ENCODE results near the gene KRR1.

KRR1 gene

GRCh38 chr12:75511116-75512048 lies at the start of gene KRR1:
Gene KRR1, minus strand, starts transcription at chr12:75511609. Its CDS starts 12 bp downstream, at chr12:75511597.
- intact Hi-C loops (cut with micrococcal nuclease): loop anchor here (1.0 to 10.0 kb wide), 6 partner anchors 31 to 1253 kb away; partner anchors contain the start of genes BBS10, GLIPR1, GLIPR1L2 and NAP1L1
- H3K27me3 Mint-ChIP-seq: peaks cover 1% of the 10 kb centered on the region

GRCh38 chr12:75560167-75560566 lies 48.8 kb upstream of the KRR1 start:
- H3K4me1 Mint-ChIP-seq (ENCODE audit: low read depth): no peaks in the 10 kb centered on the region
- H3K27ac Mint-ChIP-seq: no peak overlapping the region
- no peaks in the 10 kb centered on the region for H3K9me3 Mint-ChIP-seq
- H3K27me3 Mint-ChIP-seq: peaks cover 5% of the 10 kb centered on the region
- intact Hi-C loops (cut with micrococcal nuclease): no loop called here
- no peaks in the 10 kb centered on the region for H3K36me3 Mint-ChIP-seq (ENCODE audit: low read depth)
- H3K4me3 Mint-ChIP-seq: no peak overlapping the region

More at GRCh38 chr12:75511116-75512048, at the start of gene KRR1:
- Mint-ChIP-seq H3K4me3 (peak within 1 kb of the TSS; percentile 94), H3K9me3 (no peaks in the 10 kb centered on the region), H3K4me1 (ENCODE audit: low read depth) (peaks cover 15% of the 10 kb centered on the region), H3K36me3 (ENCODE audit: low read depth) (peaks cover 26% of the 10 kb centered on the region), H3K27ac (peak within 1 kb of the TSS; percentile 96)

GRCh38 chr12:75558287-75558686 lies 46.9 kb upstream of the KRR1 start:
- Mint-ChIP-seq H3K27ac (no peak overlapping the region), H3K27me3 (peaks cover 5% of the 10 kb centered on the region), H3K36me3 (ENCODE audit: low read depth) (no peaks in the 10 kb centered on the region), H3K4me1 (ENCODE audit: low read depth) (no peaks in the 10 kb centered on the region), H3K9me3 (no peaks in the 10 kb centered on the region), H3K4me3 (no peak overlapping the region)
- intact Hi-C loops (cut with micrococcal nuclease): no loop called here

- intact Hi-C loops (cut with micrococcal nuclease): no loop called here
- Mint-ChIP-seq H3K27ac (no peak overlapping the region), H3K4me3 (no peak overlapping the region), H3K9me3 (no peaks in the 10 kb centered on the region), H3K4me1 (ENCODE audit: low read depth) (no peaks in the 10 kb centered on the region), H3K36me3 (ENCODE audit: low read depth) (no peaks in the 10 kb centered on the region), H3K27me3 (peaks cover 1% of the 10 kb centered on the region)
Observed at GRCh38 chr12:75556311-75556899, 45.0 kb upstream of the KRR1 start.

GRCh38 chr12:75554556-75554880 lies 43.1 kb upstream of the KRR1 start:
- Mint-ChIP-seq H3K36me3 (ENCODE audit: low read depth) (no peaks in the 10 kb centered on the region), H3K9me3 (no peaks in the 10 kb centered on the region), H3K27me3 (peaks cover 4% of the 10 kb centered on the region), H3K27ac (no peak overlapping the region), H3K4me1 (ENCODE audit: low read depth) (no peaks in the 10 kb centered on the region), H3K4me3 (no peak overlapping the region)
- intact Hi-C loops (cut with micrococcal nuclease): no loop called here

- Mint-ChIP-seq H3K27ac (no peak overlapping the region), H3K9me3 (no peaks in the 10 kb centered on the region), H3K4me1 (ENCODE audit: low read depth) (no peaks in the 10 kb centered on the region), H3K27me3 (peaks cover 4% of the 10 kb centered on the region), H3K4me3 (no peak overlapping the region), H3K36me3 (ENCODE audit: low read depth) (no peaks in the 10 kb centered on the region)
- intact Hi-C loops (cut with micrococcal nuclease): no loop called here
Observed at GRCh38 chr12:75553836-75554555, 42.6 kb upstream of the KRR1 start.

GRCh38 chr12:75553398-75553797 lies 42.0 kb upstream of the KRR1 start:
- no peaks in the 10 kb centered on the region for H3K4me1 Mint-ChIP-seq (ENCODE audit: low read depth)
- intact Hi-C loops (cut with micrococcal nuclease): no loop called here
- H3K9me3 Mint-ChIP-seq: no peaks in the 10 kb centered on the region
- H3K36me3 Mint-ChIP-seq (ENCODE audit: low read depth): no peaks in the 10 kb centered on the region
- no peak overlapping the region for H3K4me3 Mint-ChIP-seq
- H3K27me3 Mint-ChIP-seq: peaks cover 7% of the 10 kb centered on the region
- no peak overlapping the region for H3K27ac Mint-ChIP-seq

GRCh38 chr12:75551477-75551876 lies 40.1 kb upstream of the KRR1 start:
- Mint-ChIP-seq H3K27ac (no peak overlapping the region), H3K36me3 (ENCODE audit: low read depth) (no peaks in the 10 kb centered on the region), H3K27me3 (peaks cover 8% of the 10 kb centered on the region), H3K4me1 (ENCODE audit: low read depth) (no peaks in the 10 kb centered on the region), H3K4me3 (no peak overlapping the region), H3K9me3 (no peaks in the 10 kb centered on the region)
- intact Hi-C loops (cut with micrococcal nuclease): no loop called here

GRCh38 chr12:75550401-75551240 lies 39.2 kb upstream of the KRR1 start:
- H3K27ac Mint-ChIP-seq: no peak overlapping the region
- peaks cover 8% of the 10 kb centered on the region for H3K27me3 Mint-ChIP-seq
- H3K9me3 Mint-ChIP-seq: no peaks in the 10 kb centered on the region
- H3K4me3 Mint-ChIP-seq: no peak overlapping the region
- no peaks in the 10 kb centered on the region for H3K4me1 Mint-ChIP-seq (ENCODE audit: low read depth)
- intact Hi-C loops (cut with micrococcal nuclease): no loop called here
- no peaks in the 10 kb centered on the region for H3K36me3 Mint-ChIP-seq (ENCODE audit: low read depth)

GRCh38 chr12:75549989-75550388 lies 38.6 kb upstream of the KRR1 start:
- H3K4me3 Mint-ChIP-seq: no peak overlapping the region
- H3K27me3 Mint-ChIP-seq: peaks cover 8% of the 10 kb centered on the region
- H3K4me1 Mint-ChIP-seq (ENCODE audit: low read depth): no peaks in the 10 kb centered on the region
- no peak overlapping the region for H3K27ac Mint-ChIP-seq
- no peaks in the 10 kb centered on the region for H3K9me3 Mint-ChIP-seq
- intact Hi-C loops (cut with micrococcal nuclease): no loop called here
- no peaks in the 10 kb centered on the region for H3K36me3 Mint-ChIP-seq (ENCODE audit: low read depth)

- Mint-ChIP-seq H3K36me3 (ENCODE audit: low read depth) (no peaks in the 10 kb centered on the region), H3K27ac (no peak overlapping the region), H3K4me1 (ENCODE audit: low read depth) (no peaks in the 10 kb centered on the region), H3K9me3 (no peaks in the 10 kb centered on the region), H3K4me3 (no peak overlapping the region), H3K27me3 (peaks cover 8% of the 10 kb centered on the region)
- intact Hi-C loops (cut with micrococcal nuclease): no loop called here
Observed at GRCh38 chr12:75548879-75549278, 37.5 kb upstream of the KRR1 start.

GRCh38 chr12:75545636-75546035 lies 34.2 kb upstream of the KRR1 start:
- Mint-ChIP-seq H3K4me3 (no peak overlapping the region), H3K27ac (no peak overlapping the region), H3K4me1 (ENCODE audit: low read depth) (no peaks in the 10 kb centered on the region), H3K27me3 (peaks cover 8% of the 10 kb centered on the region), H3K36me3 (ENCODE audit: low read depth) (no peaks in the 10 kb centered on the region), H3K9me3 (no peaks in the 10 kb centered on the region)
- intact Hi-C loops (cut with micrococcal nuclease): no loop called here

GRCh38 chr12:75543529-75543928 lies 32.1 kb upstream of the KRR1 start:
- intact Hi-C loops (cut with micrococcal nuclease): no loop called here
- Mint-ChIP-seq H3K9me3 (no peaks in the 10 kb centered on the region), H3K36me3 (ENCODE audit: low read depth) (no peaks in the 10 kb centered on the region), H3K27ac (no peak overlapping the region), H3K27me3 (peaks cover 6% of the 10 kb centered on the region), H3K4me3 (no peak overlapping the region), H3K4me1 (ENCODE audit: low read depth) (no peaks in the 10 kb centered on the region)
